Omental fat pad (tissue), 4 donors: ENCODE data around the gene ZNF318. TPM values are rescaled to one million over a fixed set of nuclear protein-coding genes. Genes with fewer than 3 reads are reported as not detected.
"Not testable (repeated sequence)": the region's sequence is repeated elsewhere in the genome, so short reads cannot be mapped to it uniquely, and the experiment has no call there.

ENCODE experiments used
- ATAC-seq: fragments of 150-250 bp; one replicate; pipeline ENCODE4 v1.9.1; 2016; ENCODE audit warnings: mild to moderate bottlenecking, moderate library complexity; ENCODE audit not compliant: low FRiP score
- DNase-seq: peaks from one replicate; pipeline ENCODE4 v3.0.0-alpha.2; 2019; ENCODE audit warnings: low spot score
- total RNA-seq, 4 donors: library from RNA; depleted of rRNA; stranded (reverse); fragments of >200 nt; gene quantifications; one replicate each; pipeline ENCODE4 v1.1.0, GENCODE V29; 2016
- TF ChIP-seq, protein P1 (sequence below), 3 donors: fragments of 450-650 bp; IDR thresholded peaks; one replicate each; pipeline ENCODE4 v1.5.1; 2016 to 2017; ENCODE audit warnings: antibody characterized with exemption in 3 of 3, mild to moderate bottlenecking in 3 of 3, moderate library complexity in 2 of 3

Gene ZNF318, protein sequence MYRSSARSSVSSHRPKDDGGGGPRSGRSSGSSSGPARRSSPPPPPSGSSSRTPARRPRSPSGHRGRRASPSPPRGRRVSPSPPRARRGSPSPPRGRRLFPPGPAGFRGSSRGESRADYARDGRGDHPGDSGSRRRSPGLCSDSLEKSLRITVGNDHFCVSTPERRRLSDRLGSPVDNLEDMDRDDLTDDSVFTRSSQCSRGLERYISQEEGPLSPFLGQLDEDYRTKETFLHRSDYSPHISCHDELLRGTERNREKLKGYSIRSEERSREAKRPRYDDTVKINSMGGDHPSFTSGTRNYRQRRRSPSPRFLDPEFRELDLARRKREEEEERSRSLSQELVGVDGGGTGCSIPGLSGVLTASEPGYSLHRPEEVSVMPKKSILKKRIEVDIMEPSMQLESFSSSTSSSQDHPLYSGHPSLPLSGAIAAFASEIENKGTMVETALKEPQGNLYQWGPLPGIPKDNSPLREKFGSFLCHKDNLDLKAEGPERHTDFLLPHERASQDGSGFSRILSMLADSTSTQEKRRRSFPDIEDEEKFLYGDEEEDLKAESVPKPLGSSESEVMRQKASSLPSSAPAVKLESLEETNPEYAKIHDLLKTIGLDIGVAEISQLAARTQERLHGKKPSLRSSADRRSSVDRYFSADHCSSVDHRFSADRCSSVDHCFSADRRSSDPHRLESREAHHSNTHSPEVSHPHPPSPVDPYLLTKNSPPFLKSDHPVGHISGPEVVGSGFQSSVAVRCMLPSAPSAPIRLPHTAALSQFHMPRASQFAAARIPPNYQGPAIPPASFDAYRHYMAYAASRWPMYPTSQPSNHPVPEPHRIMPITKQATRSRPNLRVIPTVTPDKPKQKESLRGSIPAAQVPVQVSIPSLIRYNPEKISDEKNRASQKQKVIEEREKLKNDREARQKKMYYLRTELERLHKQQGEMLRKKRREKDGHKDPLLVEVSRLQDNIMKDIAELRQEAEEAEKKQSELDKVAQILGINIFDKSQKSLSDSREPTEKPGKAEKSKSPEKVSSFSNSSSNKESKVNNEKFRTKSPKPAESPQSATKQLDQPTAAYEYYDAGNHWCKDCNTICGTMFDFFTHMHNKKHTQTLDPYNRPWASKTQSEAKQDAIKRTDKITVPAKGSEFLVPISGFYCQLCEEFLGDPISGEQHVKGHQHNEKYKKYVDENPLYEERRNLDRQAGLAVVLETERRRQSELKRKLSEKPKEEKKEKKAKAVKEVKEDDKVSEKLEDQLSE (N-terminal part only)
- total RNA-seq, result 10 to 100 TPM in 3 of 4 donors, 1 to 10 TPM in 1; 9.2 to 15.8 (median 12.7) TPM

DNA sequence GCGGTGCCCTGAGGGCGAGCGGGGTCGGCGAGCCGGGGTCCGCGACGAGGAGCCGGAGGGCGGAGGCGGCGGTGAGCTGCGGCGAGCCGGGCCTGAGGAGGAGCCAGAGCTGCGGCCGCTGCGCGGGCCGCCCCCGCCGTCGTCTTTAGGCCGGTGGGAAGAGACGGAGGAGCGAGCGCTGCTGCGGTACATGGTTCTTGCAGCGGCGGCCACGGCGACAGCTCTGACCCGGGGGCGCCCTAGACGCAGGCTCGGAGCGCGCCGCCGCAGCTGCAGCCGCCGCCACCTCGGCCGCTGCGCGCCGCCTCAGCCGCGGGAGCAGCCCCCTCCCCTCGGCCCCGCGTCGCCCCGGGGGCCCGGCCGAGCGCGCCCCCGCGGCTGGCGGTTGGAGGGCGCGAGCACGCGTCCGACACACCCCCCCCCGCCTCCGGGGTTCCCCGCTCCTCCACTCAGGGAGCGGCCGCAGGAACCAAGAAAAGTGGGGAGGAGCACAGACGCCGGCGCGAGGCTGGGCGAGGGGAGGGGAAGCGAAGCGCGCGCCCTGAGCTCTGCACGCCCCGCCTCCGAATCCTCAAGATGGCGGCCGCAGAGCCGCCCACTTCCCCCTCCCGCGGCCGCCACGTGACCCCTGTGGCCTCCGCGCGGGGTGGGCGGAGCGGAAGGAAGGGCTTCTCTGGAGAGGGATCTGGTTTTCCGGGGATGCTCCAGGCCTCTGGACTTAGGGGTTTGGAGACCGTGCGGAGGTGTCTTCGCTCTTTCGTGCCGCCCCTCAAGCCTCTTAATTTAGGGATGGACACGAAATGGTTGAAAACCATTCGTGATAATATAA, at the start of gene ZNF318:
Gene ZNF318 (minus strand): TSS at position 474 of the 829 bp plus-strand sequence. CDS start 282 bp downstream, at position 192.
- TF ChIP-seq, protein P1, sequence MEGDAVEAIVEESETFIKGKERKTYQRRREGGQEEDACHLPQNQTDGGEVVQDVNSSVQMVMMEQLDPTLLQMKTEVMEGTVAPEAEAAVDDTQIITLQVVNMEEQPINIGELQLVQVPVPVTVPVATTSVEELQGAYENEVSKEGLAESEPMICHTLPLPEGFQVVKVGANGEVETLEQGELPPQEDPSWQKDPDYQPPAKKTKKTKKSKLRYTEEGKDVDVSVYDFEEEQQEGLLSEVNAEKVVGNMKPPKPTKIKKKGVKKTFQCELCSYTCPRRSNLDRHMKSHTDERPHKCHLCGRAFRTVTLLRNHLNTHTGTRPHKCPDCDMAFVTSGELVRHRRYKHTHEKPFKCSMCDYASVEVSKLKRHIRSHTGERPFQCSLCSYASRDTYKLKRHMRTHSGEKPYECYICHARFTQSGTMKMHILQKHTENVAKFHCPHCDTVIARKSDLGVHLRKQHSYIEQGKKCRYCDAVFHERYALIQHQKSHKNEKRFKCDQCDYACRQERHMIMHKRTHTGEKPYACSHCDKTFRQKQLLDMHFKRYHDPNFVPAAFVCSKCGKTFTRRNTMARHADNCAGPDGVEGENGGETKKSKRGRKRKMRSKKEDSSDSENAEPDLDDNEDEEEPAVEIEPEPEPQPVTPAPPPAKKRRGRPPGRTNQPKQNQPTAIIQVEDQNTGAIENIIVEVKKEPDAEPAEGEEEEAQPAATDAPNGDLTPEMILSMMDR (IDR thresholded peaks at IDR 0.05), result no peak
- ATAC-seq (peak; percentile 98), DNase-seq (peak; percentile 74)

DNA sequence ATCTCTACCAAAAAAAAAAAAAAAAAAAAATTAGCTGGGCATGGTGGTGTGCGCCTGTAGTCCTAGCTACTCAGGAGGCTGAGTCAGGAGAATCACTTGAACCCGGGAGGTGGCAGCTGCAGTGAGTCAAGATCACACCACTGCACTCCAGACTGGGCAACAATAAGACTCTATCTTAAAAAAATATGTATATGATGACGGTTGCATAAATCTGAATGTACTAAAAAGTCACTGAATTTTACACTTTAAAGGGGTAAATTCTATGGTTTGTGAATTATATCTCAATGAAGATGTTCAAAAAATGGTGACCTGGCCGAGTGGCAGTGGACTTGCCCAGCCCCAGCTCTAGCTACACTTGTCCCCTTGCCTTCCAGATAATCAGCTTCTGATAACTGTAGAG, 47.5 kb upstream of the ZNF318 start:
- ATAC-seq, result no peak
- DNase-seq, result no peak
- TF ChIP-seq, protein P1 (IDR thresholded peaks at IDR 0.05), result no peak

DNA sequence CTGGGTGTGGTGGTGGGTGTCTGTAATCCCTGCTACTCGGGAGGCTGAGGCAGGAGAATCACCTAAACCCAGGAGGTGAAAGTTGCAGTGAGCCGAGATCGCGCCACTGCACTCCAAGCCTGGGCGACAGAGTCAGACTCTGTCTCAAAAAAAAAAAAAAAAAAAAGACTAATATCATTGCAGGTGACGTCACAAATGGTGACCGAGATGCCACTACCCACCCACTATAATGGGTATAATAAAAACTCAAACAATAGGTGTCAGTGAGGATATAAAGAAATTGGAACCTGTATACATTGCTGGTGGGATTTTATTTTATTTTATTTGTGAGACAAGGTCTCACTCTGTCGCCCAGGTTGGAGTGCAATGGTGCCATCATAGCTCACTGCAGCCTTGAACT, 45.8 kb upstream of the ZNF318 start:
- ATAC-seq, DNase-seq: not testable (repeated sequence)

DNA sequence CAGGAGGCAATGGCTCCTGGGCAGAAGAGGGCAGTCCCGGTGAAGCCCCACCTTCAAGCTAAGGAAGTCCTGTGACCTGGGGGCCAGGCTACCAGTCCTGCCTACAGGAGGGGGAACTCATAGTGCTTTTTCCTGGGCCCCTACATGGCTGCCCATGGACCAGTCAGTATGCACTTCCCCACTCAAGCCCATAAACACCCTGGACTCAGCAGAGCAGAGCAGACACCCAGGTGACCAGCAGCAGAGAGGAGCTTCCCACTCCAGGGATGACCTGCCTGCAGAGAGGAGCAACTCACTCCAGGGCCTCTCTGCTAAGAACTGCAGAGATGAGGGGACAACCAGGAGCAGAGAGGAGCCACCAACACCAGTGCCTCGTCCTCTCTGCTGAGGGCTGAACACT, 43.6 kb upstream of the ZNF318 start:
- ATAC-seq, result no peak
- DNase-seq, result no peak
- TF ChIP-seq, protein P1 (IDR thresholded peaks at IDR 0.05), result no peak

DNA sequence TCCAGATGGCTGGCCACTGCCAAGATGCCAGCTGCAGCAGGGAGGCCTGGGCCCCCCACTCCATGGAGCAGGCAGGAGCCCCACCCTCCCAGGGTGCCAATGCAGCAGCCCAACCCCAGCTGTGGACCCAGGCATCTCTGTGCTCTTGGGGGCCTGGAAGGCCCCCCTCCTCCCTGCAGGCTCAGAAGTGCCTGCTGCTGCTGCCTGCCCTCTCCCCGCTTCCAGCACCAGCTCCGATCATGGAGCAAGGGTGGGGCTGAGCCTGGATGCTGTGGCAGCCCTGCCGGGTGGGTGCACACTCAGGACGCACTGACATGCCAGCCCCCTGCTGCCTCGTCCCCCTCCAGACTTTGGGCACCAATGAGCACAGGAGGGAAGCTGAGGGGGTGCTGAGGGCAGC, 43.1 kb upstream of the ZNF318 start:
- TF ChIP-seq, protein P1 (IDR thresholded peaks at IDR 0.05), result no peak
- DNase-seq, result no peak
- ATAC-seq, result peak; percentile 41

DNA sequence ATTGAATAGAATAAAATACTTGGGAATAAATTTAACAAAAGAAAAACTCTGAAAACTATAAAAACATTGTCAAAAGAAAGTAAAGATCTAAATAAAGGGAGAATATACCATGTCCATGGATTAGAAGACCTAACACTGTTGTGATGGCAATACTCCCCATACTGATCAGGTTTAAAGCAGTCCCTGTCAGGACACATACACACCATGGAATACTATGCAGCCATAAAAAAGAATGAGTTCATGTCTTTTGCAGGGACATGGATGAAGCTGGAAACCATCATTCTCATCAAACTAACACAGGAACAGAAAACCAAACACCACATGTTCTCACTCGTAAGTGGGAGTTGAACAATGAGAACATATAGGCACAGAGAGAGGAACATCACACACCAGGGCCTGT, 41.3 kb upstream of the ZNF318 start:
- not testable (repeated sequence) for ATAC-seq, DNase-seq

DNA sequence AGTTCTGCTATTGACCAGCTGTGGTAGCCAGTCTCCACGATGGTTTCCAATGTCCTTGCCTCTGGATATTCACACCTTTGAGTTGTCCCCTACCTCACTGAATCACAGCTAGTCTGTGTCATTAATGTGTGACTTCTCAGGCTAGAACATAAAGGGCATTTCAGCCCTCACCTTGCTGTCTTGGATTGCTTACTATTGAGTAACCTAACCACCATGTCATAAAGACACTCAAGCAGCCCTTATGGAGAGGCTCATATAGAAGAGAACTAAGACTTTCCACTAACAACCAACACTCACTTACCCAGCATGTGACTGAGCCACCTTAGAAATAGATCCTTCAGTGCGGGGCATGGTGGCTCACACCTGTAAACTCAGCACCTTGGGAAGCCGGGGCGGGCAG, 38.8 kb upstream of the ZNF318 start:
- TF ChIP-seq, protein P1 (IDR thresholded peaks at IDR 0.05), result no peak
- no peak for ATAC-seq

More for the DNA sequence above, 38.8 kb upstream of the ZNF318 start:
- DNase-seq, result no peak
